Measurements from ENCODE around the gene THUMPD3.

DNA sequence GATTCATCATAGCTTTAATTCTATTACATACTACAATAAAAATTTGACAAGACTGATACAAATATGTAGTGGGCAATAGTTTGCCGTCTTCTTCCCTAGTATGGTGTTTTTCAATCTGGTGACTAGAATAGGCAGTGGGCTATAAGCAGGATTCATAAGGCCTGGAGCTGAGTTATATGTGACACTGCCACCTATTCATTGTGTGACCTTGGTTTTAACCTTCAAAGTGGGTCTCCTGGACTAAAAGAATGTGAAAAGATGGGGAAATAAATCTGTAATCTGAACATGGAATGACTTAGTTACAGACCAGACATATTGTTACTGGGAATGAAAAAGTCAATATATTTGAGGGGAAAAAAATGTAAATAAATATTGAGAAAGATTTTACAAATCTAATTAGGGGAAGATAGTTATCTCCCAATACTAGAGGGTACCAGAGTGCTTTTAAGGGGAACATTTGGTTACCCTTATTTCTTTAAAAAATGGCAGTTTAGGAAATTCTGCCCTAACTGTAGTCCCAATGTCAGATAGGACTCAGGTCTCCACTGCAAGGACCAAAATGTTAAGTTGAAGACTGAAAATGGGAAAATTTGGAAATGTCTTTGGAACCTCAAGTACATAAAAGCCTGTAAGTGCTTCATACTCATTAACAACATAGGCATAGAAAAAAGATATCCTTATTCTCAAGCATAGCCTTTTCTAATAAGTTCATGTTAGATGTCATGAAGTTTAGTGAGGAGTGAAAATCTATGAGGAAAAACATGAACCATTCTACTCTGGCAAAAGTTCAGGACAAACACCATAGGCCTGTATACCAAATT is 23.9 kb downstream of the THUMPD3 start:
- TF ChIP-seq, protein P1, sequence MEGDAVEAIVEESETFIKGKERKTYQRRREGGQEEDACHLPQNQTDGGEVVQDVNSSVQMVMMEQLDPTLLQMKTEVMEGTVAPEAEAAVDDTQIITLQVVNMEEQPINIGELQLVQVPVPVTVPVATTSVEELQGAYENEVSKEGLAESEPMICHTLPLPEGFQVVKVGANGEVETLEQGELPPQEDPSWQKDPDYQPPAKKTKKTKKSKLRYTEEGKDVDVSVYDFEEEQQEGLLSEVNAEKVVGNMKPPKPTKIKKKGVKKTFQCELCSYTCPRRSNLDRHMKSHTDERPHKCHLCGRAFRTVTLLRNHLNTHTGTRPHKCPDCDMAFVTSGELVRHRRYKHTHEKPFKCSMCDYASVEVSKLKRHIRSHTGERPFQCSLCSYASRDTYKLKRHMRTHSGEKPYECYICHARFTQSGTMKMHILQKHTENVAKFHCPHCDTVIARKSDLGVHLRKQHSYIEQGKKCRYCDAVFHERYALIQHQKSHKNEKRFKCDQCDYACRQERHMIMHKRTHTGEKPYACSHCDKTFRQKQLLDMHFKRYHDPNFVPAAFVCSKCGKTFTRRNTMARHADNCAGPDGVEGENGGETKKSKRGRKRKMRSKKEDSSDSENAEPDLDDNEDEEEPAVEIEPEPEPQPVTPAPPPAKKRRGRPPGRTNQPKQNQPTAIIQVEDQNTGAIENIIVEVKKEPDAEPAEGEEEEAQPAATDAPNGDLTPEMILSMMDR (IDR thresholded peaks at IDR 0.05) = no peak
- TF ChIP-seq ZFX (IDR thresholded peaks at IDR 0.05; ENCODE audit: borderline replicate concordance) = no peak

Data from 22Rv1 (cell line).